Peyer's patch (tissue), 4 donors: Measurements from ENCODE around the gene KLHL25.

Experiments
- POLR2A ChIP-seq, 2 donors: fragments of 450-650 bp; IDR thresholded peaks; one replicate each; pipeline ENCODE4 v1.5.1; 2017; ENCODE audit warnings: antibody characterized with exemption in 2 of 2, mild to moderate bottlenecking in 2 of 2, moderate library complexity in 2 of 2
- TF ChIP-seq, protein P1 (sequence below), 6 experiments: fragments of 450-650 bp in 4 of 6; fragments of 200-600 bp in 2 of 6; sonication (generic) in 1 of 6; IDR thresholded peaks; one replicate each; pipeline ENCODE4 v1.5.1; 2017 to 2019; ENCODE audit warnings: antibody characterized with exemption in 6 of 6, mild to moderate bottlenecking in 3 of 6, moderate library complexity in 1 of 6

DNA sequence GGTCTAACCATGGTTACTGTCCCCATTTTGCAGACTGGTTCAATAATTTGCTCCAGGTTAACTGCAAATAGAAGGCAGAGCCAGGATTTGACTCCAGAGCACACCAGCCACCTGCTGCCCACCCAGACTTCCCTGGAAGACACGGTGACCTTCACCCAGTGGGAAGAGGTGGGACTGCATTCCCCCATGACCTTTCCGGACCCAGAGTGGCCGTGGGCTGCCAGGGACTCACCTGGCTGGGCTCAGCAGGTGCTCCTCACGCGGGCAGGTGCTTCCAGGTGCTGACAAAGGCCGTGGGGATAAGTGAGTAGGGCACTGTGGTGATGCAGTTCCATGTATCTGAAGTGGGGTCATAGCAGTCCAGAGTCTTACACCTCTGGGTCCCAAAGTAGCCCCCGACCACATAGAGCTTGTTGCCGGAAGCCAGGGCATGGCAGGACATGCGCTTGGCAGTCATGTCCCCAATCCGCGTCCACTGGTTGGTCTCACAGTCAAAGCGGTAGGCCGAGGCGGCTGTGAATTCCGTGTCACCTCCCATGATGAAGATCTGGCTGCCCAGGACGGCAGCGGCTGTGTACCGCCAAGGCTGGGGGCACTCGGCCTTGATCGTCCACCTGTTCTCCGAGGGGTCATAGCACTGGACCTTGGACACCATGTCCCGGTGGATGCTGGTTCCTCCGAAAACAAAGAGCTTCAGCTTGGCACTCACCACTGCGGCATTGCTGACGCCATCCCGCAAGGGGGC is 26.8 kb downstream of the KLHL25 start:
- TF ChIP-seq, protein P1, sequence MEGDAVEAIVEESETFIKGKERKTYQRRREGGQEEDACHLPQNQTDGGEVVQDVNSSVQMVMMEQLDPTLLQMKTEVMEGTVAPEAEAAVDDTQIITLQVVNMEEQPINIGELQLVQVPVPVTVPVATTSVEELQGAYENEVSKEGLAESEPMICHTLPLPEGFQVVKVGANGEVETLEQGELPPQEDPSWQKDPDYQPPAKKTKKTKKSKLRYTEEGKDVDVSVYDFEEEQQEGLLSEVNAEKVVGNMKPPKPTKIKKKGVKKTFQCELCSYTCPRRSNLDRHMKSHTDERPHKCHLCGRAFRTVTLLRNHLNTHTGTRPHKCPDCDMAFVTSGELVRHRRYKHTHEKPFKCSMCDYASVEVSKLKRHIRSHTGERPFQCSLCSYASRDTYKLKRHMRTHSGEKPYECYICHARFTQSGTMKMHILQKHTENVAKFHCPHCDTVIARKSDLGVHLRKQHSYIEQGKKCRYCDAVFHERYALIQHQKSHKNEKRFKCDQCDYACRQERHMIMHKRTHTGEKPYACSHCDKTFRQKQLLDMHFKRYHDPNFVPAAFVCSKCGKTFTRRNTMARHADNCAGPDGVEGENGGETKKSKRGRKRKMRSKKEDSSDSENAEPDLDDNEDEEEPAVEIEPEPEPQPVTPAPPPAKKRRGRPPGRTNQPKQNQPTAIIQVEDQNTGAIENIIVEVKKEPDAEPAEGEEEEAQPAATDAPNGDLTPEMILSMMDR (IDR thresholded peaks at IDR 0.05) = no peak
- no peak for TF ChIP-seq POLR2A (IDR thresholded peaks at IDR 0.05)
